Stimulated activated CD4-positive, alpha-beta T cell treated with anti-CD3 and anti-CD28 coated beads, Interleukin-15, amount 100 ng/mL, for 24 hours (primary cell): ENCODE measurements around the gene SQSTM1.
"Not testable (repeated sequence)": the region's sequence is repeated elsewhere in the genome, so short reads cannot be mapped to it uniquely, and the experiment has no call there.

ENCODE experiments used
- DNase-seq: peaks from one replicate; pipeline ENCODE4 v3.0.0-alpha.2; 2020

SQSTM1 gene

DNA sequence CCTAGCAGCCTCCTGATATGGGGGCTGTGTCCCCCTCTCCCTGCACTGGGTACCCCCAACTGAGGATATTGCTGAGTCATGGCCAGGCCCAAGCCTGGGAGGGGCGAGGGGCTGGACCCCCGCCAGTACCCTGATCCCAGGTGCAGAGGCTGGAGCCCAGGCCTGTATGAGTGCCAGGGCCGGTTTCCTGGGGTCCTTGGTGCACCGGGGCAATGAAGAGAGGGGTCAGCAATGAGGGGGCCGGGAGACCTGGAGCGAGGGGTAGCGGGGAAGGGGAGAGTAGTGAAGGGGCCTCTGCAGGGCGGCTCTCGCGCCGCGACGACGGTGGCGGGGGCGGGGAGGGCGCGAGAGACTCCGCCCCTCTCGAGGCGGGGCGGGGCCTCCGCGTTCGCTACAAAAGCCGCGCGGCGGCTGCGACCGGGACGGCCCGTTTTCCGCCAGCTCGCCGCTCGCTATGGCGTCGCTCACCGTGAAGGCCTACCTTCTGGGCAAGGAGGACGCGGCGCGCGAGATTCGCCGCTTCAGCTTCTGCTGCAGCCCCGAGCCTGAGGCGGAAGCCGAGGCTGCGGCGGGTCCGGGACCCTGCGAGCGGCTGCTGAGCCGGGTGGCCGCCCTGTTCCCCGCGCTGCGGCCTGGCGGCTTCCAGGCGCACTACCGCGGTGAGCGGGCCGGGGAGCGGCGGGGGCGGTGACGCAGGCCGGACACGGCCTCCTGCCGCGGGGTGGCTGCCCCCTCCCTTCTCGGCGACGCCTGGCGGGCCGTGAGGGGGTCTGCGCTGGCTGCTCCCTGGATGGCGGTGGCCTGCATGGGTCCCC is at the start of gene SQSTM1:
TSS of gene SQSTM1 (plus strand) at position 423 of the 815 bp plus-strand sequence. CDS start at position 455, 32 bp downstream.
- peak; percentile 84 for DNase-seq

DNA sequence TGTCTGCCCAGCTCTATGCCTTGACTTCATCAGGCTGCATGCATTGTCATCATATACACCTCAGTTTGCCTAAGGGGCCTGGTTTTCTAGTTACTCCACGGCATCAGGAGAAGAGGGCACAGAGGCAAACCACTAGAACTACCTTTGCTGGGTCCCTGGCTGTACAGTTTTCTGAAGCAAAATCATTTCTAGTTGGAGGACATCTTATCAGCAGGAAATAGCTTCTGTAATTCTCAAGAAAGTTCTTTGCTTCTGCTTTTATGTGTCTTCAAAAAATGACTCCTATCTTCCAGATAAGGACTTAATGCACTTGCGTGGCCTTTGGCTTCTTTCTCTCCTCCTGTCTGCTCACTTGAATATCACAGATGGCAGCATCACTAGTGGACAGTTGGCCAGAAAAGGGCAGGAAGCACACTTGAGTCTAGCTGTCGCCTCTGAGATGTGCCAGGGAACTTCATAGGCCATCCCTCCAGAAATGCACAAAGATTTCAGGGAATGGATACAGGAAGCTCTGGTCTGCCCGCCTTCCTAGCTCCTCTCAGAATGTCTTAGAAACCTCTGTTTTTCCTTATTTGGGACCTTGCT is 49.3 kb upstream of the SQSTM1 start:
- no peak for DNase-seq

DNA sequence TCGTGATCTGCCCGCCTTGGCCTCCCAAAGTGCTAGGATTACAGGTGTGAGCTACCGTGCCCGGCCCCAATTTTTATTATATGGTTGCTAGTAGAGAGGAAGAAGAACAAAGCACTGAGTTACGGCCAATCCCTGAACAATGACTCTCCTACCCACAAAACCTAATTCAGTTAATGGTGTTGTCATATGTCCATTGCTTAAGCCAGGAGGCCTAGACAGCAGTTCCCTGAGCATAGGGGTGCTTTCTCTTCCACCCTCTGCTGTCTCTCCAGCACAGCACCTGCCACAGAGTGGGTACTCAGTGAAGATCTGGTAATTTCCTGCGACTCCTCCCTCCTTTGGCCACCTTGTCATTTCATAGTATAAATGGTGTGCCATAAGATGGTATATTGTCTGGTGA is 48.4 kb upstream of the SQSTM1 start:
- no peak for DNase-seq

DNA sequence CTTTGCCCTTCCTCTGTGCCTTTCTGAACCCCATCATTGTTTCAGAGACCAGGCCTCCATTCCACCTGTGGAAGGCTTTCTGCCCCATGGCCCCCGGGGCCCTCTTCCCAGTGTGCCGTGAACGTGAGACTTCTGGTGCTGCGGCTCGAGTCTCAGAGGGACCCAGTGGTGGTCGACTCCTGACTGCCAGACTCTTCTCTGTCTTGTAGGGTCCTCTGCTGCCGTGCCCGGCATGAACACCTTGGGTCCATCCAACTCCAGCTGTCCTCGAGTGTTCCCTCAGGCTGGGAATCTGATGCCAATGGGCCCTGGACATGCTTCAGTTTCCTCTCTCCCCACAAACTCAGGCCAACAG is 47.0 kb upstream of the SQSTM1 start:
- DNase-seq: no peak

DNA sequence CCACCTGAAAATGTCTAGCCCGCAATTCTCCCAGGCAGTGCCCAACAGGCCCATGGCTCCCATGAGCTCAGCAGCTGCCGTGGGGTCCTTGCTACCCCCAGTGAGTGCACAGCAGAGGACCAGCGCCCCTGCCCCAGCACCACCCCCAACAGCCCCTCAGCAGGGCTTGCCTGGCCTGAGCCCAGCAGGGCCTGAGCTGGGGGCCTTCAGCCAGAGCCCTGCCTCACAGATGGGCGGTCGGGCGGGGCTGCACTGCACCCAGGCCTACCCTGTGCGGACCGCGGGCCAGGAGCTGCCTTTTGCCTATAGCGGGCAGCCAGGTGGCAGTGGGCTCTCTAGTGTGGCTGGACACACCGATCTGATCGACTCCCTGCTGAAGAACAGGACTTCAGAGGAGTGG is 46.3 kb upstream of the SQSTM1 start:
- DNase-seq: no peak

DNA sequence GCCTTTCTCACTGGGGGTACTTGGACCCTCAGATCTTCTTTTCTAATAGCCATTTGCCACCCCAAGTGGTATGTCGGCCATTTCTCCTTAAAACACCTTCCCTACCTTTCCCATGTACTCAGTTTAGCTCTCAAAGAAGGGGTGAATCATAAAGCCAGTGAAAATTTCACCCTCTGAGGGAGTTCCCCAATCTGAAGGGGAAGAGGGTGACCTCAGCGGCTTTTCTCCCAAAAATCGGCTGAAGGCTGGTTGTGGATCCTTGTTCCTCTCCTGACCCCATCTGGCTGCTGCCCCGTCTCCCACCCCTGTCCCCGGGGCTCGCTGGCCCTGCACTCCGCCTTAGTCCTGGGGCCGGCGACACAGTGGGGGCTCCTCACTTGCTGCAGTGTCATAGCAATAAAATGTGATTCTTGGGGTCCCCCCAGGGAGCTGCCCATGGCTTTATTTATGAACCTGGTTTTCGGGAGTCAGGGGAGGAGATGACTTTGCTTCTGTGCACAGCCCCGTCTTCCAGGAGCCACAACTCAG is 44.2 kb upstream of the SQSTM1 start:
- DNase-seq: no peak

DNA sequence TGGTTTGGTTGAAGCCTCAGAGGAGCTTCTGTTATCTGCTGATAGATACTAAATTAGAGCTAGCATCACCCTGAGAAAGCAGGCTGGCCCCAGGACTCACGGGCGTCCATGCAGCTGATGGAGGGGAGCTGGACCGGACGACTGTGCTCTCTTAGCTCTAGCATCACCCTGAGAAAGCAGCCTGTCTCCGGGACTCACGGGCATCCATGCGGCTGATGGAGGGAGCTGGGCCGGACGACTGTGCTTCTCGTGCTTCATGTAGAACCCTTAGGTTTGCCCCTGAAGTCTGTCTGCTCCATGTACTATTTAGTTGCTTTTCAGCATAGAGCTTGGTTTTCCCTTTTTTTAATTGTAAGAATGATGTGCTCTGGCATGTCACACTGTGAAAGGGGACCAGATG is 43.2 kb upstream of the SQSTM1 start:
- DNase-seq: no peak

DNA sequence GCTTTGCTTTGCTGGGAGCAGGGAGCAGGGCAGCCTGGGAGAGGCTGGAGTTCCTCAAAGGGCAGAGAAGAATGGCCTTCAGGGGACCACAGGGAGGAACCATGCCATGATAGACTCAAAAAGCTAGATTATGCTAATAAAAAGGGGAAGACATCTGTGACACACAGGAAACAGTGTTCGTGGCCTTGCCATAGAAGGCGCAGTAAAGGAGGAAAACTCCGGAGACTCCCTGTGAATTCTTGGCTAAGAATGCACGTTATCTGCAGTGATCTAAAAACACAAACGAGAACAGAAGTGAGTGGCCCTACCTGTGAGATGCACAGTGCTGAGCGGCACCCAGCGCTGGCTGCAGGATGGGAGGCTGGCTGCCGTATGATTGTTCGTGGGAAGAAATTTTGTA is 42.8 kb upstream of the SQSTM1 start:
- no peak for DNase-seq

DNA sequence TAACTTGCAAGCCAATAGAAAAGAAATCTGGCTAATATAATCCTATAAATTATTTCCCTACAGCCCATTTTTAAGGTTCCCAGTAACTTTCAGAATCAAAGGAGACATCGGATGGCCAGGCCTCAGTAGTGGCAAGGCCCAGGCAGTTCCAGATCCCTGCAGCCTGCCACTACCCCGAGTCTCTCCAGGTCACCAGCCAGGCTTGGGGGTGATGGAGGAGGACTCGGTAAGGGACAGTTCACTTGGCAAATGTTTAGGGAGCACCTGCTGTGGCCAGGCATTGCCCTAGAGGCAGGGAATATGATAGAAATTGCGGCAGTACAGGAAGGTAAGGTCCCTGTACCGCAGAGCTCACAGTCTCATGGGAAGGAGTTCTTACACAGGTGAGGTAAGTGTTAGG is 42.1 kb upstream of the SQSTM1 start:
- no peak for DNase-seq

DNA sequence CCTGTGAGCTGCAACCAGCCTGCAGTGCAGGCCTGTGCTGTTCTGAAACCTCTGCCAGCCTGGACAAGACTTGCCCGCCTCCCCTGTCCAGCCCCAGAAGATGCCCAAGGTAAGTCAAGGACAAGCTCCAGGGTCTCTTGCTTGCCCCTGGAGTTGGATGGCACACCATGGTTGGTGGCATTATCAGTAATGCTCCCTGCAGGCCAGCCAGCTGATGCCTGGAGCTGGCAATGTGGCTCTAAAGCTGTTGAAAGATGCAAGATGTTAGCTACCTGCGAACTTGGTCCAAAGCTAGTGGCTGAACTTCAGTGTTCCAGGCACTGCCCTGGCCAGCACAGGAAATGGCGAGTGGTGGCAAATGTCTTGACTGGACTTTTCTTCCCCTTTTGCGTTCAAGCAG is 40.9 kb upstream of the SQSTM1 start:
- DNase-seq: no peak

DNA sequence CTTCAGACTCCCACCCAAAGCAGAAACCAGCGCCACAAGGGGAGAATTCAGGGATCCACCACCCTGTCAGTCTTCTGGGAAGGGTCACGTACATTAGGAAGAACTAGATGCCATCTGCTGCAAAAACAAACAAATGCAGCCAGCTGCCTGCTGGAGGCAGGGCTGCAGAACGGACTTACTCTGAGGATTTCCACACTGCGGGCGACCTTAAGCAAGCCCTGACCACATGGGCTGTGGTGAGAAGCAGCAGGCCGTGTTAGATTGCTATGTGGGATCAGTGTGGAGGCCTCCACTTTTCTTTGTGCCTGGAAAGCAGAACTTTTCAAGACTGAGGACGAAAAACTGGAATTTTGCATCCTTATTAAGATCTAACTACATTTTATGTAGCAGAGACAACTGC is 40.3 kb upstream of the SQSTM1 start:
- no peak for DNase-seq

DNA sequence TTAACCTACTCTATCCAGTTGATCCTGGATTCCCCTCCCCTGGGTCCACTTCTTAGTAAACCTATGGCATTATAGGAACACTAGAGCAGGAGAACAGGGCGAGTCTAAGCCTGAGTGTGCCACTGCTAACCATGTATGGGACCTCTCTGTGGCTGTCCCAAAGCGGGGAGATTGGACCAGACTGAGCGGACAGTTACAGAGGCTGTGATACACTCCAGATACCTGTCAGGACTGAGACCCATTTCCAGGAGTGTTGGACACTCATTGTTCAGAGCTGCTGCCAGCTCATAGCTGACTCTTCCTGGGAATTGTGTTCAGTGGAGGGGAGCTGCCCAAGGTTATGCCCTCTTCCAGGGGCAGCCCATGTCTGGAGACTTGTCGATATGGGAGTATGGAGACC is 38.9 kb upstream of the SQSTM1 start:
- no peak for DNase-seq

DNA sequence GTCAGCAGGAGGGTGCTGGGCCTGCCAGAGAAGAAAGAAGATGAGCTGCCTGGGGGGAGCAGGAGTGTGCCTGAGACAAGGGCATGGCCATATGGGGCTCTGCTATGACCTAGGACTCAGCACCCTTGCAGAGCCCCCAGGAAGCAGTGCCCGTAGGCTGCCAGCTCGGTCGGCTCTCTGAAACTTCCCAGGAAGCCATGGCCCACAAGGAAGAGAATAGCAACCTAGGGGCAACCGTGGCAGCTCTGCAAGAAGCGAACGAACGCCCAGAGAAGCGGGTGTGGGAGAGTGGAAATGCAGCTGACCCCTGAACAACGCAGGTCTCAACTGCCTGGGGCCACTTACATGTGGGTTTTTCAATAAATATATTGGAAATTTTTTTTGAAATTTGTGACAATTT is 37.6 kb upstream of the SQSTM1 start:
- no peak for DNase-seq

DNA sequence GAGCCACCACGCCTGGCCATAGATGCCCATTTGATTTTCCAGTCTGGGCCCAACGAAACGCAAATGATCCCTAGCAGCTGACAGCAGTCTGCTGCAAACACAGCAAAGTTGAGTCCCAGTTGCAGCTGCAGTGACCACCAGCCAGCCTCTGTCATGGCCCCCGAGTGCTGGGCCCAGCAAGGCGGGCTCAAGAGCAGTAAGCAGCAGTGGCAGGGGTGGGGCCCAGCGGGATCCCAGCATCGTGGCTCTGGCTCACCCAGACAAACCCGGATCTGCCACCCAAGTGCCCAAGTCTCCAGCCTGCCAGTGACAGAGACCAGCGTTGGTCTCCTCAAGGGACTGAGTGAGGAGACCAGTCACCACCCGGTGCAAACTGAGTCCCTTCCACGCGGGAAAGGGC is 33.8 kb upstream of the SQSTM1 start:
- no peak for DNase-seq

DNA sequence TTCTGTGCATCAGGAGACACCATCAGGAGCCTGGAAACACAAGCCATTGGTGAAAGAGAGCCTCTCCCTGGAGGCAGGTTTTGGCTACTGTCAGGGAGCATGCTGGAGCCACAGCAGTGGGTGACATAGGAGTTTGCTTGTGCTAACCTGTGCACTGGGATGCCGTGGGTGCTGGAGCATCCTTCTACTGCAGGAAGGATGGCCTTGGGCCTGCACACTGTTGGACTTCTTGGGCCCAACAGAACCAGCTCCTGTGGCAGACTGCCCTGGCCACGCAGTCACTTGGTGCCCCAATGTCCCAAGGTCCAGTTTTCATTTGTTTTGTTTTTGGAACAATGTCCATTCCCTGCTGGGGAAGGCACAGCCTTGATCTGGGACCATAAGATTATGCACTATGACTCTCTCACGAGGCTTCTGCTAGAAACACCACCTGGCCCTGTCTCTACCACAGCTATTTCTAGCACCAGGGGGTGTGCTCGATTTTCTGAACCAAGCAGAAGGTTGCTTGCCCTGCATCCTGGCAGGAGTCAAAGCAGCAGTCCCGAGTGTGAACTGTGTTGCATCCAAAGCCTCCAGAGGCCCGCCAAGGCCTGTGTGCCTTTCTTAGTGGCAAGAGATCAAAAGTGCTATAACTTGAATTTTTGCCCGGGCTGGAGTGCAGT is 32.4 kb upstream of the SQSTM1 start:
- DNase-seq: no peak

DNA sequence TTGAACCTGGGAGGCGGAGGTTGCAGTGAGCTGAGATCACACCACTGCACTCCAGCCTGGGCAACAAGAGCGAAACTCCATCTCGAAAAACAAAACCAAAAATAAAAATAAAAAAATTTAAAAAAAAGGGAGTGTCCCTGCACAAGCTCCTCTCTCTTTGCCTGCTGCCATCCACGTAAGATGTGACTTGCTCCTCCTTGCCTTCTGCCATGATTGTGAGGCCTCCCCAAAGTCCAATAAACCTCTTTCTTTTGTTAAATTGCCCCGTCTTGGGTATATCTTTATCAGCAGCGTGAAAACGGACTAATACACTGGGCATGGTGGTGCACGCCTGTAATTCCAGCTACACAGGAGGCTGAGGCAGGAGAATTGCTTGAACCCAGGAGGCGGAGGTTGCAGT is 31.4 kb upstream of the SQSTM1 start:
- DNase-seq: not testable (repeated sequence)

DNA sequence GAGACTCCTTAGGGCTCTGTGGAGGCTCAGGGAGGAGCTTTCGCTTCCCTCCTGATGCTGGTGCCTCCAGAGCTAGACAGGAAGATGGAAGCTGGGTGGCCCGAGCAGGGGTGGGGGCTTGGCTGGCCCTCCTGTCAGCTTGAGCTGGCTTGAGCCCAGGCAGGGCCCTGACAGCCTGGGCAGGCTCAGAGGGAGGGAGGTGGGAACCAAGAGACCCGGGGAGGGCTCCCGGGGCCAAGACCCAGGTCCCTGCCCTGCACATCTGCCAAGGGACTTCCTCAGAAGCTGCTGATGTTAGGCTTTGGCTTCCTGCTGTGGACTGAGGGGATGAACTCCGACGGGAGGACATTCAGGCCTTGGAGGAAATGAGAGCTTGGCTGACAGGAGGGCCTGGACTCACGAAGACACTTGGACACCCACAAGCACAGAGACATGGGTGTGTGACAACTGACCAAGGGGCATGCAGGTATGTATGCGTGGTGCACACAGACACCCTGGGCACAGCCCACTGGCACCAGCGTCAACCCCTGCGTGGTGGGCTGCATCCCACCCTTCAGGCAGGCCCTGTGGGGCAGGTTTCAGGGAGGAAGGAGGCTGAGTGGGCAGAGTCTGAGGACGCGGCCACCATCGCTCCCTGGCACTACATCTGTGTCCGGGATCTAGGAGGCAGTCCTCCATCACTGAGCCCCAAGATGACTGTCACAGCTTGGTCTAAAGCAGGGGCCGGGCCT is 28.7 kb upstream of the SQSTM1 start:
- no peak for DNase-seq

DNA sequence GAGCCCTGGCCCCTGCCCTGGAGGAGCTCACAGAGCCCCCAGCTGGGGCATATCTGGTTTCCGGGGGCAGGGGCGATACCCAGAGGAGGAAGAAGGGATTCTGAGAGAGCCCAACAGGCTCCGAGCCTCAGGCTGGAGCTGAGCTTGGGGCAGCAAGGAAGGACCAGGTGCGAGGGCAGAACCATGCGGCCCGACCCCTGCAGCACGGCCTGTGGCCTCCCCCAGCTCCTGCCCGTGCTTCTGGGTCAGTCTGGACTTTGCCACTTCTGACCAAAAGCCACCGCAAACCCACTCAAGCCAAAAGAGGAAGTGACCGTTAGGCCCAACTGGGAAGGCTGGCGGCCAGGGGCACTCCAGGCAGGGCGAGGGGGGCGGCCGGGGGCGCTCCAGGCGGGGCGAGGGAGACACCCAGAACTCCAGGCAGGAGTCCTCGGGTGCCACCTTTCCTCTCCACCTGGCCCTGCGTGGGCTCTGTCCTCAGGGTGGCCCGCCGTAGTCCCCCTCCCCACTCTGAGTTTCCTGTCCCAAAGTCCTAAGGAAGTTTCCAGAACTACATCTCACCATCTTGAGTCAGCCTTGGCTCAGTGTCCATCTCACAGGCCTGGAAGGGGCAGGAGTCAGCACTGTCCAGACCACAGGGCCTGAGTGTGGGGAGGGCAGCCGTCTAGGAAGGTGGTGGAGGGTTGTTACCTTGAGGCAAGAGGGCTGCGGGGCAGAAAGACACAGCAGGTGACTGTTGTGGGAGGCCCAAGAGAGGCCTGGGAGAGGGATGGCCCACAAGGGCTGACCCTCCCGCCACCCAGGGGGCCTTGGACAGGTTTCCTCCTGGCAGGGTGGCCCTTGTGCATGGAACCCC is 27.9 kb upstream of the SQSTM1 start:
- DNase-seq: no peak

DNA sequence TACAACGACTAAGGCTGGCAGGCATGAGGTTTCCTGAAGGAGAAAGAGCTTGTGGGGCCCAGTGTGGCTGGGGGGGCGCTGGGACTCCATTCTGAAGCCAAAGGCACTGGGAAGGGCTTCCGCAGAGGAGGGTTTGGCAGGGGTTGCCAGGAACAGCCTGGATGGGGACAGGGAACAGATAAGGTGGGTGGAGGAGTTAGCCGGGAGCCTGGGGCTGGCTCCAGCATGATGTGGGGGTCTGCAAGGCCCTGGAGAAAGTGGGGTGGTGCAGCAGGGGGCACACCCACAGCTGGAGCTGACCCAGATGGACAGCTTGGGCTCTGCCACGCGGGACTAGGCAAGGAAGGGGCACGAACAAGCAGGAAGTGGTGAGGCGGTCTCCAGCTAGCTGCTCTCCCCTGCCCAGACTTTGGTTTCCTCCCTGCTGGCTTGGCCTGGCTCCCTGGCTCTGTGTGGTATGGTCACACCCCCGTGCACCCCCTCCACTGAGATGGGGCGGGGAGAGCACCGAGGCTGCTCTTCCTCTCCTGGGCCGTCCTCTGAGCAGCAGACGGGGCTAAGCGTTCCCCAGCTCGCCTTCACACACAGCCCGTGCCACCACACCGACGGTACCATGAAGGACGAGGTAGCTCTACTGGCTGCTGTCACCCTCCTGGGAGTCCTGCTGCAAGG is 27.1 kb upstream of the SQSTM1 start, which contains the start of gene LTC4S:
TSS of gene LTC4S (plus strand) at position 519 of the 672 bp plus-strand sequence. CDS start at position 614, 95 bp downstream.
- DNase-seq: peak; percentile 42

DNA sequence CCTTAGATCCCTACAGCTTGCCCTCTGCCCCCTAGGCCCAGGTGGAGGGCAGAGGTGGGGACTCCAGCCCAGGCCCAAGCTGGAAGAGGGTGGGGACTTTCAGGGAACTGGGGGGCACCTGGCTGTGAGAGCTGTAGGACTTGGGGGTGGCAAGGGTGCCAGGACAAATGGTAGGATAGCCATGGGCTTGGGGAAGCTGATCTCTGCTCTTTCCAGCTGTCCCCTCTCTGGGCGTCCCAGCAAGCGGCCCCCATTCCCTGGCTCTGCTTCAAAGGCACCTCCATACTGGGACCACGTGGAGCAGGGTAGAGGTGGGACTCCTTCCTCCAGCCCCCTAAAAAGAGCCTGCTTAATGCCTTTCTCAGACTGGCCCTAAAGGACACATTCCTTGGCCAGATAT is 26.5 kb upstream of the SQSTM1 start:
- DNase-seq: no peak

DNA sequence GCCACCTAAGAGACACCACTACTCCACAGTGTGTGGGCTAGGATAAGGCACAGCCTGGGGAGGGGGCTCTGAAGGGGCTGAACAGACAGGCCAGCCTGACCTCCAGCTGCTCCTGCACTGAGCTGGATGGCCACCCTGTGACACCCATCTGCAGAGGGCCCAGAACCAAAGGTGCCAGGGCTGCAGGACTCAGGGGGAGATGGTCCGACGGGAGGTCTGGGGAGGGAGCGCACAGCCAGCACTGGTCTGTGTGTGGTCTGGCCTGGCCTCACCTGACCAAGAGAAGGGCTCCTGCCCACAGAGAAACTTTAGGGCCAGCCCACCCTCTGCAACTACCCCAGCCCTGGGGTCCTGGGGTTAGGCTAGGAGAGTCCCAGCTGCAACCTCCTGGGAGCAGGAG is 26.1 kb upstream of the SQSTM1 start:
- no peak for DNase-seq
